Suppressor macrophage treated with lipopolysaccharide for 4 hours (primary cell): ENCODE results near the gene BAAT.
A peak's percentile ranks its signal among the peaks of the same experiment; 100 is the strongest.
"Not testable (repeated sequence)": the region's sequence is repeated elsewhere in the genome, so short reads cannot be mapped to it uniquely, and the experiment has no call there.

Experiments
- DNase-seq: peaks from one replicate; pipeline ENCODE4 v3.0.0-alpha.2; 2020

Gene BAAT

GRCh38 chr9:101384873-101385536, at the start of gene BAAT:
BAAT (minus strand) TSS chr9:101385006; CDS start chr9:101371404, 13,602 bp downstream.
- DNase-seq: not testable (repeated sequence)

- no peak for DNase-seq
Observed at GRCh38 chr9:101433229-101433628, 48.4 kb upstream of the BAAT start.

- no peak for DNase-seq
Observed at GRCh38 chr9:101432740-101433139, 47.9 kb upstream of the BAAT start.

- no peak for DNase-seq
Observed at GRCh38 chr9:101432171-101432570, 47.4 kb upstream of the BAAT start.

GRCh38 chr9:101429736-101430135, 44.9 kb upstream of the BAAT start:
- DNase-seq: no peak

- no peak for DNase-seq
Observed at GRCh38 chr9:101428909-101429308, 44.1 kb upstream of the BAAT start.

GRCh38 chr9:101427957-101428655, 43.3 kb upstream of the BAAT start:
- DNase-seq: no peak

- no peak for DNase-seq
Observed at GRCh38 chr9:101427358-101427757, 42.6 kb upstream of the BAAT start.

GRCh38 chr9:101421653-101422065, 36.9 kb upstream of the BAAT start:
- no peak for DNase-seq

GRCh38 chr9:101419863-101420262, 35.1 kb upstream of the BAAT start:
- DNase-seq: no peak

GRCh38 chr9:101418518-101419430, 34.0 kb upstream of the BAAT start:
- DNase-seq: peak; percentile 14

GRCh38 chr9:101417977-101418376, 33.2 kb upstream of the BAAT start:
- DNase-seq: no peak

- DNase-seq: no peak
Observed at GRCh38 chr9:101417389-101417788, 32.6 kb upstream of the BAAT start.

GRCh38 chr9:101415578-101415977, 30.8 kb upstream of the BAAT start:
- DNase-seq: no peak

- DNase-seq: no peak
Observed at GRCh38 chr9:101414839-101415238, 30.0 kb upstream of the BAAT start.

- no peak for DNase-seq
Observed at GRCh38 chr9:101409079-101409477, 24.3 kb upstream of the BAAT start.

- DNase-seq: no peak
Observed at GRCh38 chr9:101408374-101409078, 23.7 kb upstream of the BAAT start.

GRCh38 chr9:101403516-101404285, 18.9 kb upstream of the BAAT start:
- DNase-seq: no peak

GRCh38 chr9:101400120-101400519, 15.3 kb upstream of the BAAT start:
- DNase-seq: peak; percentile 23

GRCh38 chr9:101399643-101399970, 14.8 kb upstream of the BAAT start:
- DNase-seq: peak; percentile 59

- DNase-seq: no peak
Observed at GRCh38 chr9:101398930-101399642, 14.3 kb upstream of the BAAT start.
